ENCODE results near the gene FAM174C. TPM values are rescaled to one million over a fixed set of nuclear protein-coding genes. Genes with fewer than 3 reads are reported as not detected.

FAM174C gene
- total RNA-seq, 1 experiment from 2014 or later = 77.1 TPM

DNA sequence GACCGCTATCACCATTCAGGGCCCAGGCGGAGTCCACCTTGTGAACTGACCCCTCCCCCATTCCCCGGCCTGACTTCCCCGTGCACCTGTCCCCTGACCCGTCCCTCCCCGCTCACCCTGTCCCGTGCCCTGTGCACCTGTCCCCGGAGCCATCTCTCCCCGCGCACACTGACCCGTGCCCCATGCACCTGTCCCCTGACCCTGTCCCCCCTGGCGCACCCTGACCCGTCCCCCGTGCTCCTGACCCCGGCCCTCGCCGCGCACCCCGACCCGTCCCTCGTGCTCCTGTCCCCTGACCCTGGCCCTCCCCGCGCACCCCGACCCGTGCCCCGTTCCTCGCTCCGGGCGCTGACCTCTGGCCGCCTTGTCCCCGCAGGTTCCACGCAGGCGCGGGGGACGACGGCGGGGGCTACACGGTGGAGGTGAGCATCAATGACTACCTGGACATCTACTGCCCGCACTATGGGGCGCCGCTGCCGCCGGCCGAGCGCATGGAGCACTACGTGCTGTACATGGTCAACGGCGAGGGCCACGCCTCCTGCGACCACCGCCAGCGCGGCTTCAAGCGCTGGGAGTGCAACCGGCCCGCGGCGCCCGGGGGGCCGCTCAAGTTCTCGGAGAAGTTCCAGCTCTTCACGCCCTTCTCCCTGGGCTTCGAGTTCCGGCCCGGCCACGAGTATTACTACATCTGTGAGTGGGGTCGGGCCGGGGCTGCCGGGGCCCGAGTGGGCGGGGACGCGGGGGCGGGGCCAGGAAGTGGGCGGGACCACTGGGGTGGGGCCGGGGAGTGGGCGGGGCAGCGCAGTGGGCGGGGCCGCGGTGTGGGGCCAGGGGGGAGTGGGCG lies 20.1 kb downstream of the FAM174C start:
- no peak for DNase-seq (ENCODE audit: low read depth, low spot score)
- no peaks in the 10 kb centered on the region for H3K9me3 ChIP-seq (ENCODE audit: control insufficient read depth in 1 of 2, insufficient read depth in 1 of 2, low read depth in 1 of 2, low read length in 2 of 2)
- intact Hi-C loops (cut with micrococcal nuclease) = no loop called here
- H3K9me2 ChIP-seq (ENCODE audit: insufficient read depth) = no peaks in the 10 kb centered on the region
- no peak overlapping the region for H3K27ac ChIP-seq (ENCODE audit: low read depth, low read length)
- H4K20me1 ChIP-seq (ENCODE audit: insufficient read depth) = no peaks in the 10 kb centered on the region
- no peaks in the 10 kb centered on the region for H3K36me3 ChIP-seq (ENCODE audit: control insufficient read depth in 1 of 2, insufficient read depth in 2 of 2, low read length in 2 of 2)
- no peak for TF ChIP-seq FOSL1 (IDR thresholded peaks at IDR 0.05; ENCODE audit: low read depth)
- TF ChIP-seq CBX3 (IDR thresholded peaks at IDR 0.05; ENCODE audit: low read depth) = no peak
- no peak for TF ChIP-seq REST (IDR thresholded peaks at IDR 0.05; ENCODE audit: low read depth)
- TF ChIP-seq ELF1 (IDR thresholded peaks at IDR 0.05; ENCODE audit: borderline replicate concordance, low read depth) = no peak
- no peak for TF ChIP-seq RAD21 (IDR thresholded peaks at IDR 0.05; ENCODE audit: low read depth)
- TF ChIP-seq EGR1 (IDR thresholded peaks at IDR 0.05; ENCODE audit: low read depth) = no peak
- no peak for TF ChIP-seq YY1 (IDR thresholded peaks at IDR 0.05; ENCODE audit: extremely low read depth, insufficient replicate concordance, low read depth, low read length)
- no peak for TF ChIP-seq CTCF (IDR thresholded peaks at IDR 0.05 in 2 of 3, conservative IDR thresholded peaks at IDR 0.05 in 1 of 3; ENCODE audit: borderline replicate concordance in 1 of 3, insufficient read depth in 1 of 3, low read depth in 2 of 3, low read length in 2 of 3)
- no peak for TF ChIP-seq MAX (IDR thresholded peaks at IDR 0.05)
- no peak for TF ChIP-seq SRF (IDR thresholded peaks at IDR 0.05; ENCODE audit: low read depth)
- TF ChIP-seq TCF7L2 (IDR thresholded peaks at IDR 0.05; ENCODE audit: borderline replicate concordance, extremely low read depth, insufficient read depth, insufficient read length) = no peak
- TF ChIP-seq EZH2 (IDR thresholded peaks at IDR 0.05) = no peak
- TF ChIP-seq POLR2A (IDR thresholded peaks at IDR 0.05; ENCODE audit: borderline replicate concordance, extremely low read depth, insufficient read depth, insufficient read length) = no peak
- no peak for TF ChIP-seq ZFX (IDR thresholded peaks at IDR 0.05)
- TF ChIP-seq, protein P1, sequence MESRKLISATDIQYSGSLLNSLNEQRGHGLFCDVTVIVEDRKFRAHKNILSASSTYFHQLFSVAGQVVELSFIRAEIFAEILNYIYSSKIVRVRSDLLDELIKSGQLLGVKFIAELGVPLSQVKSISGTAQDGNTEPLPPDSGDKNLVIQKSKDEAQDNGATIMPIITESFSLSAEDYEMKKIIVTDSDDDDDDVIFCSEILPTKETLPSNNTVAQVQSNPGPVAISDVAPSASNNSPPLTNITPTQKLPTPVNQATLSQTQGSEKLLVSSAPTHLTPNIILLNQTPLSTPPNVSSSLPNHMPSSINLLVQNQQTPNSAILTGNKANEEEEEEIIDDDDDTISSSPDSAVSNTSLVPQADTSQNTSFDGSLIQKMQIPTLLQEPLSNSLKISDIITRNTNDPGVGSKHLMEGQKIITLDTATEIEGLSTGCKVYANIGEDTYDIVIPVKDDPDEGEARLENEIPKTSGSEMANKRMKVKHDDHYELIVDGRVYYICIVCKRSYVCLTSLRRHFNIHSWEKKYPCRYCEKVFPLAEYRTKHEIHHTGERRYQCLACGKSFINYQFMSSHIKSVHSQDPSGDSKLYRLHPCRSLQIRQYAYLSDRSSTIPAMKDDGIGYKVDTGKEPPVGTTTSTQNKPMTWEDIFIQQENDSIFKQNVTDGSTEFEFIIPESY (IDR thresholded peaks at IDR 0.05; ENCODE audit: extremely low read depth, insufficient replicate concordance, low read length) = no peak
- RAD21 ChIA-PET (ENCODE audit: low non-redundant PET in 1 of 2, low total read pairs in 2 of 2, uncharacterized antibody in 2 of 2, unreplicated experiment in 2 of 2) = no interaction called here
- BruUV-seq (replicated peaks) = no TSS peak
- H3K4me1 ChIP-seq (ENCODE audit: control insufficient read depth in 1 of 2, insufficient read depth in 2 of 2, low read length in 2 of 2) = peaks cover 12 to 19% of the 10 kb centered on the region in 2 experiments
- H2AFZ ChIP-seq (ENCODE audit: low read depth, low read length, poor library complexity, severe bottlenecking) = no peak overlapping the region
- CTCF ChIA-PET = no interaction called here
- H3K79me2 ChIP-seq (ENCODE audit: insufficient read depth, low read length) = no peaks in the 10 kb centered on the region
- no peak overlapping the region for H3K4me3 ChIP-seq (replicated peaks in 1 of 2; ENCODE audit: low read depth in 1 of 2, low read length in 2 of 2)
- no peaks in the 10 kb centered on the region for H3K27me3 ChIP-seq (ENCODE audit: insufficient read depth, low read length)
- POLR2A ChIA-PET = no interaction called here
- no peak overlapping the region for H3K9ac ChIP-seq (ENCODE audit: low read length)
- ATAC-seq = peak; percentile 58
- no peak overlapping the region for H3K4me2 ChIP-seq (ENCODE audit: low read length)
